ENCODE measurements around the gene CNOT2. TPM values are rescaled to one million over a fixed set of nuclear protein-coding genes. Genes with fewer than 3 reads are reported as not detected.

CNOT2 gene, protein sequence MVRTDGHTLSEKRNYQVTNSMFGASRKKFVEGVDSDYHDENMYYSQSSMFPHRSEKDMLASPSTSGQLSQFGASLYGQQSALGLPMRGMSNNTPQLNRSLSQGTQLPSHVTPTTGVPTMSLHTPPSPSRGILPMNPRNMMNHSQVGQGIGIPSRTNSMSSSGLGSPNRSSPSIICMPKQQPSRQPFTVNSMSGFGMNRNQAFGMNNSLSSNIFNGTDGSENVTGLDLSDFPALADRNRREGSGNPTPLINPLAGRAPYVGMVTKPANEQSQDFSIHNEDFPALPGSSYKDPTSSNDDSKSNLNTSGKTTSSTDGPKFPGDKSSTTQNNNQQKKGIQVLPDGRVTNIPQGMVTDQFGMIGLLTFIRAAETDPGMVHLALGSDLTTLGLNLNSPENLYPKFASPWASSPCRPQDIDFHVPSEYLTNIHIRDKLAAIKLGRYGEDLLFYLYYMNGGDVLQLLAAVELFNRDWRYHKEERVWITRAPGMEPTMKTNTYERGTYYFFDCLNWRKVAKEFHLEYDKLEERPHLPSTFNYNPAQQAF
- total RNA-seq: 10 to 100 TPM; 80.3 to 86.2 (median 81.0) TPM
- long read RNA-seq, donor 1, transcript CNOT2-201 (16 exons, 3,282 nt): major isoform, 52 of 89 reads
- long read RNA-seq, donor 1, partial matches to known transcripts: 12 of 89 reads
- long read RNA-seq, donor 1, other reads (novel, unspliced or antisense): 23 of 89 reads
- long read RNA-seq, donor 2, full-length matches to known transcripts: 57 of 84 reads
- long read RNA-seq, donor 2, partial matches to known transcripts: 15 of 84 reads
- long read RNA-seq, donor 2, other reads (novel, unspliced or antisense): 12 of 84 reads

DNA sequence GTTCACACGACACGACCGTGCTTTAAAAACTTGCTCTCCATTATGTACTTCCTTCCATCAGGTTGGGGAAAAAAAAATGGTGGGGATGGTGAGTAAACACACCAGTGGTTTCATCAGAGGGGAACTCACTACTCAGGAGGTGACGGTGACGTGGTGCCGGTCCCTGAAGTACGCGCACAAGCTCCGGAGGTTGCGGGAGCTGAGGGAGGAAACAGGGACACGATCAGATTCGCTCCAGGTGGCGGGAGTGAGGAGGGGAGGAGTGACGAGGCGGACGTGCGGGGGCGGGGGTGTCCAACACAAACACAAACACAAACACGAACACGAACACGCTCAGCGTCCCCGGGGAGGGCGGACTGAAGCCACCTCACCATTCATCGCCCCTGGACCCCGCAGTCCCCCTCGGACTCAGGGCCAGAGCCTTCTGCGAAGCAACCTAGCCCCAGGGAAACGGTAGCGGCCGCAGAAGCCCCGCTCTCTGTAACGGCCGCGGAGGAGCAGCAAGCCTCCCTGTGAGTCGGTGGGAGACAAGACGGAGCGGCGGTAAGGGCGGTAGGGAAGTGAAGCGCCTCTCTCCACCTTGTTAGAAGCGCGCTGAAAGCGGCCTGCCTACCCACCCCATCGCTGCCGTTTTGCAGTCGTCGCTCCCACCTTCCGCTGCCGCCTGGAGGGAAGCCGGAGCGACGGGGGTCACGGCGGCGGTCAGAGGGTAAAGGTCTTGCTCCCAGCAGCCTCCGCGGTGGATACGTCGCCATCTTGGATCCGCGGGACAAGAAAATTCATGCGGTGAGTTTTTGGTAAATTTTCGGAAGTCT is at the start of gene CNOT2:
CNOT2 (plus strand) TSS at position 739 of the 815 bp plus-strand sequence. CDS start 34,794 bp downstream, outside the sequence.
- Histone ChIP-seq H3K4me1 (ENCODE audit: low read depth) (peaks cover 42% of the 10 kb centered on the region), H3K36me3 (ENCODE audit: low read depth) (no peaks in the 10 kb centered on the region), H3K9me3 (no peaks in the 10 kb centered on the region), H3K4me3 (peak within 1 kb of the TSS; percentile 76)
- intact Hi-C loops (cut with DNase I, micrococcal nuclease): loop anchor here in 1 of 2 donors (10.0 kb wide), 1 partner anchor 122 kb away; the partner anchor contains the start of gene KCNMB4
- peak; percentile 93 to 95 (median 94) for DNase-seq
- TF ChIP-seq, protein P1, sequence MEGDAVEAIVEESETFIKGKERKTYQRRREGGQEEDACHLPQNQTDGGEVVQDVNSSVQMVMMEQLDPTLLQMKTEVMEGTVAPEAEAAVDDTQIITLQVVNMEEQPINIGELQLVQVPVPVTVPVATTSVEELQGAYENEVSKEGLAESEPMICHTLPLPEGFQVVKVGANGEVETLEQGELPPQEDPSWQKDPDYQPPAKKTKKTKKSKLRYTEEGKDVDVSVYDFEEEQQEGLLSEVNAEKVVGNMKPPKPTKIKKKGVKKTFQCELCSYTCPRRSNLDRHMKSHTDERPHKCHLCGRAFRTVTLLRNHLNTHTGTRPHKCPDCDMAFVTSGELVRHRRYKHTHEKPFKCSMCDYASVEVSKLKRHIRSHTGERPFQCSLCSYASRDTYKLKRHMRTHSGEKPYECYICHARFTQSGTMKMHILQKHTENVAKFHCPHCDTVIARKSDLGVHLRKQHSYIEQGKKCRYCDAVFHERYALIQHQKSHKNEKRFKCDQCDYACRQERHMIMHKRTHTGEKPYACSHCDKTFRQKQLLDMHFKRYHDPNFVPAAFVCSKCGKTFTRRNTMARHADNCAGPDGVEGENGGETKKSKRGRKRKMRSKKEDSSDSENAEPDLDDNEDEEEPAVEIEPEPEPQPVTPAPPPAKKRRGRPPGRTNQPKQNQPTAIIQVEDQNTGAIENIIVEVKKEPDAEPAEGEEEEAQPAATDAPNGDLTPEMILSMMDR (IDR thresholded peaks at IDR 0.05): no peak
- peak; percentile 94 for ATAC-seq

DNA sequence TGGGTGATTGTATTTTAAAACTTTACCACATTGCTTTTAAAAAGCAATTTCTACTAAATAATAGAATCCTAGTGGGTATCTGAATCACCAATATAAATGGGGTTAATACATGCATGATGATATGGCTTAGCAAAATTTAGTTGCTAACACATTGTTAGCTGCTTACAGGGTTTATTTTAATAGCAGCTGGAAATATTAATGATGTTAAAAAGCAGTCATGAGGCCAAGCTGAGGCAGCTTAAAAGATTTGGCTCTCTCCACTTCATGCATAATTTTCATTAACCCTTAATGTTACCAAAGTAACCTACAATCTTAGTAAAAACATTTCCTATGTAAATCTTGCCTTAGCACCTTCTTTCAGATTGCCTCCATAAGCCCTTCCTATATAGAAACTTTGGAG is 49.2 kb upstream of the CNOT2 start:
- no peaks in the 10 kb centered on the region for H3K4me1 ChIP-seq (ENCODE audit: low read depth)
- no peak for ATAC-seq
- no peak overlapping the region for H3K4me3 ChIP-seq
- H3K36me3 ChIP-seq (ENCODE audit: low read depth): no peaks in the 10 kb centered on the region
- intact Hi-C loops (cut with DNase I, micrococcal nuclease): no loop called here
- no peaks in the 10 kb centered on the region for H3K9me3 ChIP-seq
- no peak for DNase-seq
- TF ChIP-seq, protein P1 (IDR thresholded peaks at IDR 0.05): no peak

DNA sequence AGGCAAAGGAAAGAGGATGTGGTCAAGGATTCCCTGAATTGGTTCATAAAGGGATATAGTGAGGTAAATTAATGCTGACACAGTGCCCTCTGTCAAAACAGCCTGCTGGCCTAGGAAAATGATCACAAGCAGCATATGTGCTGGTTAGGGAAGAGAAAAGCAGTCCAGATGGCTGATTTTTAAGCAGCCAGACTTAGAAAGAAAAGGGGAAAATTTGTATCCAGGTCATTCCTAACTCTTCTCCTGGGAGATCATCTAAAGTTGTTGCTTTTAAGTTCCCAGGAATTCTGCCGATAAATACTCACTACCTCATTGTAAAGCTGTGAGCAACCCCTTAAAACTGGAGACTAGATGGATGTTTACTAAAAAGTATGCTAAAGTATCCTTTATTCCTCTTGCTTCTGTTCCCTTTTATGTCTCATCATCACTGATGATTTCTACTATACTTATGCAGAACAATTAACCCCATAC is 46.4 kb upstream of the CNOT2 start:
- intact Hi-C loops (cut with DNase I, micrococcal nuclease): no loop called here
- no peak for ATAC-seq

DNA sequence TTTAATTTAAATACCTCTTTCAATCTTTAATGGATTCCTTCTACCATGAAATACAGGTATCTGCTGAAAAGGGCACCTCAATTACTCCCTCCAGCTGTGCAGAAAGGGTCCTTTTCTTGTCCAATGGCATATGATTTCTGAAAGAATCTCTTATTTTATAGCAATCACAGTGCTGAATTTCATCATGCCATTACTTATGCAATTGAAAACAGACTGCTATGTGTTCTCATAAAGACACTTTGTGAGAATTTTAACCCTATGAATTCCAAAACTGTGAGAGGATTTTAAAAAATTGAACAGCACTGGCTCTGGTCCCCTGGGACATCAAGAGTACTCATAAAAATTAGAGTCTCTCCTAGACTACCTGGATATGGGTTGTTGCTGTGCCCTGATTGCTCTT is 45.9 kb upstream of the CNOT2 start:
- intact Hi-C loops (cut with DNase I, micrococcal nuclease): no loop called here
- TF ChIP-seq, protein P1 (IDR thresholded peaks at IDR 0.05): no peak
- H3K9me3 ChIP-seq: no peaks in the 10 kb centered on the region
- no peak overlapping the region for H3K4me3 ChIP-seq
- ATAC-seq (no peak), DNase-seq (no peak)
- H3K4me1 ChIP-seq (ENCODE audit: low read depth): no peaks in the 10 kb centered on the region
- no peaks in the 10 kb centered on the region for H3K36me3 ChIP-seq (ENCODE audit: low read depth)

More for the DNA sequence above, 46.4 kb upstream of the CNOT2 start:
- TF ChIP-seq, protein P1 (IDR thresholded peaks at IDR 0.05): no peak
- no peaks in the 10 kb centered on the region for H3K9me3 ChIP-seq
- H3K36me3 ChIP-seq (ENCODE audit: low read depth): no peaks in the 10 kb centered on the region
- no peak for DNase-seq
- no peak overlapping the region for H3K4me3 ChIP-seq
- H3K4me1 ChIP-seq (ENCODE audit: low read depth): no peaks in the 10 kb centered on the region

DNA sequence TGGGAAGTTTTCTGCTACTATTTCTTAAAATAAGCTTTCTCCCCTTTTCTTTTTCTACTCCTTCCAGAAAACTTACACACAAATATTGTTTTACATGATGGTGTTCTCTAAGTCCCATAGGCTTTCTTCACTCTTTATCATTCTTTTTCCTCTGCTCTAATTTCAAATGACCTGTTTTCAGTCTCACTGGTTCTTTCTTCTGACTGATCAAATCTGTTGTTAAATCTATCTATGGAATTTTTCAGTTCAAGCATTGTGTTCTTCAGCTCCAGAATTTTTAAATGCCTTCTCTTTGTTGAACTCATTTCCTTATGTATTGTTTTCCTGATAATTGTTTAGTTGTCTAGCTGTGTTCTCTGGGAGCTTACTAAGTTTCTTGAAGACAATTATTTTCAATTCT is 29.5 kb upstream of the CNOT2 start:
- no peaks in the 10 kb centered on the region for H3K36me3 ChIP-seq (ENCODE audit: low read depth)
- ATAC-seq: no peak
- DNase-seq: no peak
- no peak overlapping the region for H3K4me3 ChIP-seq
- TF ChIP-seq, protein P1 (IDR thresholded peaks at IDR 0.05): no peak
- no peaks in the 10 kb centered on the region for H3K4me1 ChIP-seq (ENCODE audit: low read depth)
- intact Hi-C loops (cut with DNase I, micrococcal nuclease): no loop called here
- peaks cover 40% of the 10 kb centered on the region for H3K9me3 ChIP-seq

Measured in mucosa of descending colon (tissue), 3 donors.